ENCODE data around the gene FBXL16. TPM values are rescaled to one million over a fixed set of nuclear protein-coding genes. Genes with fewer than 3 reads are reported as not detected.

The FBXL16 gene
- total and polyA plus RNA-seq, 9 of the 15 experiments (the other 6 are each of a cell fraction or from before 2014, with no cell fraction given): 0.21 to 8.2 (median 1.7) TPM

DNA sequence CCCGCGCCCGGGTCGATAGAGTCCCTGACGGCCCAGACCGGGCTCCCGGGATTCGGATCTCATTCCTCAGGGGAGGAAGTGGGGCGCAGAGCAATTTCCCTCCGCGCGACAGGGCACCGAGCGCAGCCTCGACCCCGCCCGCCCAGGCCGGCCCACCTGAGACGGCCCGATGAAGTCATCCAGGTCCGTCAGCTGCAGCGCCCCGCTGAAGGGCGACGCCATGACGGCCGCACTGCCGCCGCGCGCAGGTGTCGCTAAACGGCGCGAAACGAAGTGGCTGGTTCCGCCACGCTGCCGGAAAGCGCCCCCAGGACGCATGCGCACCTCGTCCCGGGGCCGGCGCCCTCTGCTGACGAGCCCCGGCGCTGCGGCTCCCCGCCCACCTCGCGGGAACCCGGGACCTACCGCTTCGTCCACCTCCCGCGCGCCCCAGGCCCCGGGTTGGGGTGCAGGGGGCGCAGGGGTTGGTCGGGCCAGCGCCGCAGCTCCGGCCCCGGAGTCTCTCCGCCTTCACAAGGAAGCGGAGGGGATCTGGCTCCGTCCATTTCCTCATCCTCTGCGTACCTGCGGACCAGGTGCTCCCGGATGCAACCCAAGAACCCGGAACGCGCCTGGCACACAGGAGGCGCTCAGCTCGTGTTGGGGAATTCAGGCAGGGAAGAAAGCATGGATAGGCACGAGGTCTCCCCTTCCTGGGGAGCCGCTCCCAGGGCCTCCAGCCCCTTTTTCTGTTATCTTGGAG is 35.3 kb upstream of the FBXL16 start, which contains the start of gene CIAO3 (continued):
- TF ChIP-seq, protein P1, sequence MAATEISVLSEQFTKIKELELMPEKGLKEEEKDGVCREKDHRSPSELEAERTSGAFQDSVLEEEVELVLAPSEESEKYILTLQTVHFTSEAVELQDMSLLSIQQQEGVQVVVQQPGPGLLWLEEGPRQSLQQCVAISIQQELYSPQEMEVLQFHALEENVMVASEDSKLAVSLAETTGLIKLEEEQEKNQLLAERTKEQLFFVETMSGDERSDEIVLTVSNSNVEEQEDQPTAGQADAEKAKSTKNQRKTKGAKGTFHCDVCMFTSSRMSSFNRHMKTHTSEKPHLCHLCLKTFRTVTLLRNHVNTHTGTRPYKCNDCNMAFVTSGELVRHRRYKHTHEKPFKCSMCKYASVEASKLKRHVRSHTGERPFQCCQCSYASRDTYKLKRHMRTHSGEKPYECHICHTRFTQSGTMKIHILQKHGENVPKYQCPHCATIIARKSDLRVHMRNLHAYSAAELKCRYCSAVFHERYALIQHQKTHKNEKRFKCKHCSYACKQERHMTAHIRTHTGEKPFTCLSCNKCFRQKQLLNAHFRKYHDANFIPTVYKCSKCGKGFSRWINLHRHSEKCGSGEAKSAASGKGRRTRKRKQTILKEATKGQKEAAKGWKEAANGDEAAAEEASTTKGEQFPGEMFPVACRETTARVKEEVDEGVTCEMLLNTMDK (IDR thresholded peaks at IDR 0.05; ENCODE audit: borderline replicate concordance, insufficient read depth, low read depth, low read length, poor library complexity, severe bottlenecking): peak; percentile 100
- TF ChIP-seq PRMT5 (CRISPR knock-in tag; IDR thresholded peaks at IDR 0.05): no peak
- TF ChIP-seq ZNF184 (CRISPR knock-in tag; IDR thresholded peaks at IDR 0.05): no peak
- TF ChIP-seq MTA1 (IDR thresholded peaks at IDR 0.05; ENCODE audit: borderline replicate concordance): peak; percentile 95
- no peak for TF ChIP-seq SMARCE1 (IDR thresholded peaks at IDR 0.05)
- TF ChIP-seq NFYB (IDR thresholded peaks at IDR 0.05; ENCODE audit: extremely low read depth, insufficient read length): no peak
- no peak for TF ChIP-seq EWSR1 (IDR thresholded peaks at IDR 0.05; ENCODE audit: borderline replicate concordance, low read depth, partially characterized antibody)
- TF ChIP-seq MCM3 (IDR thresholded peaks at IDR 0.05): peak; percentile 82; the same call in 1 of the 2 replicates
- no peak for TF ChIP-seq HNRNPUL1 (IDR thresholded peaks at IDR 0.05; ENCODE audit: low read length)
- TF ChIP-seq ELK3 (CRISPR knock-in tag; IDR thresholded peaks at IDR 0.05): no peak
- TF ChIP-seq HNRNPL (IDR thresholded peaks at IDR 0.05; ENCODE audit: low read depth, low read length): no peak
- TF ChIP-seq, protein P2, sequence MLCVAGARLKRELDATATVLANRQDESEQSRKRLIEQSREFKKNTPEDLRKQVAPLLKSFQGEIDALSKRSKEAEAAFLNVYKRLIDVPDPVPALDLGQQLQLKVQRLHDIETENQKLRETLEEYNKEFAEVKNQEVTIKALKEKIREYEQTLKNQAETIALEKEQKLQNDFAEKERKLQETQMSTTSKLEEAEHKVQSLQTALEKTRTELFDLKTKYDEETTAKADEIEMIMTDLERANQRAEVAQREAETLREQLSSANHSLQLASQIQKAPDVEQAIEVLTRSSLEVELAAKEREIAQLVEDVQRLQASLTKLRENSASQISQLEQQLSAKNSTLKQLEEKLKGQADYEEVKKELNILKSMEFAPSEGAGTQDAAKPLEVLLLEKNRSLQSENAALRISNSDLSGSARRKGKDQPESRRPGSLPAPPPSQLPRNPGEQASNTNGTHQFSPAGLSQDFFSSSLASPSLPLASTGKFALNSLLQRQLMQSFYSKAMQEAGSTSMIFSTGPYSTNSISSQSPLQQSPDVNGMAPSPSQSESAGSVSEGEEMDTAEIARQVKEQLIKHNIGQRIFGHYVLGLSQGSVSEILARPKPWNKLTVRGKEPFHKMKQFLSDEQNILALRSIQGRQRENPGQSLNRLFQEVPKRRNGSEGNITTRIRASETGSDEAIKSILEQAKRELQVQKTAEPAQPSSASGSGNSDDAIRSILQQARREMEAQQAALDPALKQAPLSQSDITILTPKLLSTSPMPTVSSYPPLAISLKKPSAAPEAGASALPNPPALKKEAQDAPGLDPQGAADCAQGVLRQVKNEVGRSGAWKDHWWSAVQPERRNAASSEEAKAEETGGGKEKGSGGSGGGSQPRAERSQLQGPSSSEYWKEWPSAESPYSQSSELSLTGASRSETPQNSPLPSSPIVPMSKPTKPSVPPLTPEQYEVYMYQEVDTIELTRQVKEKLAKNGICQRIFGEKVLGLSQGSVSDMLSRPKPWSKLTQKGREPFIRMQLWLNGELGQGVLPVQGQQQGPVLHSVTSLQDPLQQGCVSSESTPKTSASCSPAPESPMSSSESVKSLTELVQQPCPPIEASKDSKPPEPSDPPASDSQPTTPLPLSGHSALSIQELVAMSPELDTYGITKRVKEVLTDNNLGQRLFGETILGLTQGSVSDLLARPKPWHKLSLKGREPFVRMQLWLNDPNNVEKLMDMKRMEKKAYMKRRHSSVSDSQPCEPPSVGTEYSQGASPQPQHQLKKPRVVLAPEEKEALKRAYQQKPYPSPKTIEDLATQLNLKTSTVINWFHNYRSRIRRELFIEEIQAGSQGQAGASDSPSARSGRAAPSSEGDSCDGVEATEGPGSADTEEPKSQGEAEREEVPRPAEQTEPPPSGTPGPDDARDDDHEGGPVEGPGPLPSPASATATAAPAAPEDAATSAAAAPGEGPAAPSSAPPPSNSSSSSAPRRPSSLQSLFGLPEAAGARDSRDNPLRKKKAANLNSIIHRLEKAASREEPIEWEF (CRISPR knock-in tag; IDR thresholded peaks at IDR 0.05): no peak
- TF ChIP-seq KDM2B (CRISPR knock-in tag; IDR thresholded peaks at IDR 0.05): 0 out of 2 replicates have a peak, but pooled peaks have one; percentile 10
- no peak for TF ChIP-seq ZNF354B (CRISPR knock-in tag; IDR thresholded peaks at IDR 0.05)
- TF ChIP-seq, protein P3, sequence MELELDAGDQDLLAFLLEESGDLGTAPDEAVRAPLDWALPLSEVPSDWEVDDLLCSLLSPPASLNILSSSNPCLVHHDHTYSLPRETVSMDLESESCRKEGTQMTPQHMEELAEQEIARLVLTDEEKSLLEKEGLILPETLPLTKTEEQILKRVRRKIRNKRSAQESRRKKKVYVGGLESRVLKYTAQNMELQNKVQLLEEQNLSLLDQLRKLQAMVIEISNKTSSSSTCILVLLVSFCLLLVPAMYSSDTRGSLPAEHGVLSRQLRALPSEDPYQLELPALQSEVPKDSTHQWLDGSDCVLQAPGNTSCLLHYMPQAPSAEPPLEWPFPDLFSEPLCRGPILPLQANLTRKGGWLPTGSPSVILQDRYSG (tag; conservative IDR thresholded peaks at IDR 0.05; ENCODE audit: low read depth): no peak
- TF ChIP-seq RCOR1 (IDR thresholded peaks at IDR 0.05; ENCODE audit: borderline replicate concordance in 1 of 2, low read depth in 2 of 2, low read length in 2 of 2): peak in 1 of 2 experiments; percentile 2; a peak in 2 of 4 replicates
- no peak for TF ChIP-seq SLC30A9 (CRISPR knock-in tag; IDR thresholded peaks at IDR 0.05)
- TF ChIP-seq KAT2B (IDR thresholded peaks at IDR 0.05; ENCODE audit: low read depth, low read length): peak; percentile 48
- TF ChIP-seq HDAC8 (tag; IDR thresholded peaks at IDR 0.05): no peak

Measured in K562 (cell line).